Mucosa of stomach (tissue), 1 donor: Measurements from ENCODE around the gene PHF12.

Source experiments
- H3K27me3 ChIP-seq: one replicate; pipeline ENCODE4 v1.7.0; 2013; ENCODE audit warnings: mild to moderate bottlenecking, low read length; ENCODE audit not compliant: control insufficient read depth, insufficient read depth
- H3K36me3 ChIP-seq: one replicate; pipeline ENCODE4 v1.7.0; 2013; ENCODE audit warnings: low read length; ENCODE audit not compliant: control insufficient read depth, insufficient read depth
- H3K4me1 ChIP-seq: one replicate; pipeline ENCODE4 v1.7.0; 2013; ENCODE audit warnings: mild to moderate bottlenecking, low read length; ENCODE audit not compliant: control insufficient read depth, insufficient read depth
- H3K4me3 ChIP-seq: one replicate; pipeline ENCODE4 v1.7.0; 2013; ENCODE audit warnings: low read length
- H3K9ac ChIP-seq: one replicate; pipeline ENCODE4 v1.7.0; 2013; ENCODE audit warnings: mild to moderate bottlenecking, low read length, moderate library complexity
- H3K9me3 ChIP-seq: one replicate; pipeline ENCODE4 v1.7.0; 2013; ENCODE audit warnings: mild to moderate bottlenecking, low read length, moderate library complexity; ENCODE audit not compliant: control insufficient read depth
- donor health status: Pancreatic carcinoma.

The PHF12 gene

GRCh38 chr17:28986714-28987655 is 35.7 kb upstream of the PHF12 start:
- H3K4me3 ChIP-seq = no peak overlapping the region
- H3K36me3 ChIP-seq = no peaks in the 10 kb centered on the region
- no peaks in the 10 kb centered on the region for H3K9me3 ChIP-seq
- H3K4me1 ChIP-seq = no peaks in the 10 kb centered on the region
- peaks cover 32% of the 10 kb centered on the region for H3K27me3 ChIP-seq
- H3K9ac ChIP-seq = no peak overlapping the region

GRCh38 chr17:28985950-28986713 is 34.8 kb upstream of the PHF12 start:
- no peak overlapping the region for H3K4me3 ChIP-seq
- H3K9me3 ChIP-seq = no peaks in the 10 kb centered on the region
- peaks cover 32% of the 10 kb centered on the region for H3K27me3 ChIP-seq
- no peaks in the 10 kb centered on the region for H3K36me3 ChIP-seq
- H3K9ac ChIP-seq = no peak overlapping the region
- no peaks in the 10 kb centered on the region for H3K4me1 ChIP-seq

GRCh38 chr17:28983286-28984230 is 32.2 kb upstream of the PHF12 start:
- Histone ChIP-seq H3K9me3 (no peaks in the 10 kb centered on the region), H3K36me3 (no peaks in the 10 kb centered on the region), H3K4me3 (no peak overlapping the region), H3K27me3 (peaks cover 32% of the 10 kb centered on the region), H3K9ac (no peak overlapping the region), H3K4me1 (no peaks in the 10 kb centered on the region)

- H3K4me3 ChIP-seq = no peak overlapping the region
- H3K27me3 ChIP-seq = peaks cover 26% of the 10 kb centered on the region
- H3K36me3 ChIP-seq = no peaks in the 10 kb centered on the region
- H3K9ac ChIP-seq = no peak overlapping the region
- no peaks in the 10 kb centered on the region for H3K9me3 ChIP-seq
- H3K4me1 ChIP-seq = no peaks in the 10 kb centered on the region
These were observed 30.9 kb upstream of the PHF12 start for GRCh38 chr17:28982131-28982793.

GRCh38 chr17:28978356-28978964 is 27.1 kb upstream of the PHF12 start:
- no peaks in the 10 kb centered on the region for H3K27me3 ChIP-seq
- H3K9ac ChIP-seq = no peak overlapping the region
- no peak overlapping the region for H3K4me3 ChIP-seq
- no peaks in the 10 kb centered on the region for H3K36me3 ChIP-seq
- H3K9me3 ChIP-seq = no peaks in the 10 kb centered on the region
- no peaks in the 10 kb centered on the region for H3K4me1 ChIP-seq

GRCh38 chr17:28977659-28978355 is 26.5 kb upstream of the PHF12 start:
- Histone ChIP-seq H3K27me3 (no peaks in the 10 kb centered on the region), H3K4me3 (no peak overlapping the region)

GRCh38 chr17:28975646-28976045 is 24.3 kb upstream of the PHF12 start:
- Histone ChIP-seq H3K4me1 (peaks cover 3% of the 10 kb centered on the region), H3K9ac (no peak overlapping the region), H3K4me3 (no peak overlapping the region)

More at GRCh38 chr17:28977659-28978355, 26.5 kb upstream of the PHF12 start:
- H3K4me1 ChIP-seq = no peaks in the 10 kb centered on the region
- H3K9ac ChIP-seq = no peak overlapping the region
- no peaks in the 10 kb centered on the region for H3K9me3 ChIP-seq
- H3K36me3 ChIP-seq = no peaks in the 10 kb centered on the region

GRCh38 chr17:28975031-28975430 is 23.7 kb upstream of the PHF12 start:
- peaks cover 6% of the 10 kb centered on the region for H3K4me1 ChIP-seq
- H3K9me3 ChIP-seq = no peaks in the 10 kb centered on the region

More at GRCh38 chr17:28975646-28976045, 24.3 kb upstream of the PHF12 start:
- Histone ChIP-seq H3K27me3 (no peaks in the 10 kb centered on the region), H3K9me3 (no peaks in the 10 kb centered on the region), H3K36me3 (no peaks in the 10 kb centered on the region)

GRCh38 chr17:28974451-28974850 is 23.1 kb upstream of the PHF12 start:
- Histone ChIP-seq H3K27me3 (no peaks in the 10 kb centered on the region), H3K4me3 (no peak overlapping the region), H3K9ac (no peak overlapping the region), H3K9me3 (no peaks in the 10 kb centered on the region), H3K4me1 (peaks cover 6% of the 10 kb centered on the region), H3K36me3 (no peaks in the 10 kb centered on the region)

More at GRCh38 chr17:28975031-28975430, 23.7 kb upstream of the PHF12 start:
- Histone ChIP-seq H3K9ac (no peak overlapping the region), H3K36me3 (no peaks in the 10 kb centered on the region), H3K4me3 (no peak overlapping the region), H3K27me3 (no peaks in the 10 kb centered on the region)

- Histone ChIP-seq H3K4me1 (peaks cover 6% of the 10 kb centered on the region), H3K9ac (no peak overlapping the region), H3K27me3 (no peaks in the 10 kb centered on the region), H3K9me3 (no peaks in the 10 kb centered on the region), H3K4me3 (no peak overlapping the region), H3K36me3 (no peaks in the 10 kb centered on the region)
These were observed 22.1 kb upstream of the PHF12 start for GRCh38 chr17:28973425-28973824.
